ENCODE data around the gene NUDT8.

GRCh38 chr11:67605231-67606011 is 24.3 kb downstream of the NUDT8 start:
- no peak for TF ChIP-seq CTCF (IDR thresholded peaks at IDR 0.05)
- TF ChIP-seq POLR2A (IDR thresholded peaks at IDR 0.05) = no peak
